Right cardiac atrium (tissue), 5 donors: ENCODE measurements around the gene IDS. TPM values are rescaled to one million over a fixed set of nuclear protein-coding genes. Genes with fewer than 3 reads are reported as not detected.

Source experiments
- ATAC-seq, 2 donors: fragments of 200-7000 bp; cut with Tn5 transposase; one replicate each; pipeline versions ENCODE4 v1.8.0 to v1.9.1; 2020; ENCODE audit warnings: moderate library complexity in 2 of 2, mild to moderate bottlenecking in 1 of 2
- DNase-seq, 3 donors: peaks; one replicate each; pipeline ENCODE4 v3.0.0-alpha.2; 2020
- H3K27ac ChIP-seq: one replicate; pipeline ENCODE4 v1.5.1; 2013; ENCODE audit warnings: mild to moderate bottlenecking, low read length, control low read depth, moderate library complexity
- H3K27me3 ChIP-seq: one replicate; pipeline ENCODE4 v1.6.1; 2013; ENCODE audit not compliant: control insufficient read depth, insufficient read depth
- H3K4me1 ChIP-seq: one replicate; pipeline ENCODE4 v1.6.1; 2013; ENCODE audit warnings: low read length; ENCODE audit not compliant: control insufficient read depth, insufficient read depth
- H3K4me3 ChIP-seq: one replicate; pipeline ENCODE4 v1.5.1; 2013; ENCODE audit warnings: low read length, control low read depth
- H3K9me3 ChIP-seq: one replicate; pipeline ENCODE4 v1.6.1; 2013; ENCODE audit warnings: low read length; ENCODE audit not compliant: control insufficient read depth
- WGBS: extraction: QIAGEN DNeasy Blood & Tissue Kit; methylation state at CpG from one replicate; pipeline ENCODE4 v1.1.7; 2013; 5-methylcytosine and 5-hydroxymethylcytosine counted together
- intact Hi-C, 4 donors: fragments of 100-400 bp; cut with DNase I; formaldehyde crosslinking; loops; one replicate each; pipeline versions ENCODE4 v1.11.0 to v1.14.0; 2022 to 2023
- polyA plus RNA-seq: library from polyadenylated mRNA; stranded (reverse); fragments of 200-250 nt; gene quantifications from one replicate; pipeline ENCODE4 v1.2.3, GENCODE V29; 2013
- total RNA-seq, 4 donors: library from RNA; stranded (reverse); fragmentation: NEBNext Ultra II Directional; extraction: Animal tissue kit (Norgen Biotek cat#: 25700); gene quantifications; one replicate each; pipeline ENCODE4 v1.2.1, GENCODE V29; 2021
- donor health status: healthy with polysubstance abuse.
- donor health status: DM: no; HTN: yes; CAD: no.
- donor health status: DM: no; HTN: no; CAD: no.
- donor health status: DM: no; HTN: yes; CAD: no; lungs with severe emphysema.
- donor health status: DM: yes; HTN: yes; CAD: no.

The IDS gene
- total and polyA plus RNA-seq, 5 donors, result 43.8 to 107 (median 102) TPM

- no peak for DNase-seq
- Histone ChIP-seq H3K27me3 (no peaks in the 10 kb centered on the region), H3K4me1 (no peaks in the 10 kb centered on the region), H3K4me3 (no peak overlapping the region), H3K9me3 (no peaks in the 10 kb centered on the region), H3K27ac (no peak overlapping the region)
- whole genome bisulfite sequencing, result 94% methylated on average over 2 of the region's 2 CpGs
- no peak for ATAC-seq
- intact Hi-C loops, result no loop called here
Measured at GRCh38 chrX:149476513-149476912, 28.6 kb downstream of the IDS start.

GRCh38 chrX:149473966-149474365 lies 31.1 kb downstream of the IDS start:
- 25% methylated on average over 1 of the region's 1 CpG for WGBS
- H3K4me3 ChIP-seq, result no peak overlapping the region
- ATAC-seq (no peak), DNase-seq (no peak)
- H3K9me3 ChIP-seq, result no peaks in the 10 kb centered on the region
- intact Hi-C loops, result no loop called here
- no peak overlapping the region for H3K27ac ChIP-seq
- H3K27me3 ChIP-seq, result no peaks in the 10 kb centered on the region
- H3K4me1 ChIP-seq, result no peaks in the 10 kb centered on the region

- no peak overlapping the region for H3K27ac ChIP-seq
- no peaks in the 10 kb centered on the region for H3K4me1 ChIP-seq
- no peaks in the 10 kb centered on the region for H3K27me3 ChIP-seq
- intact Hi-C loops, result no loop called here
- 93% methylated on average over 1 of the region's 1 CpG for WGBS
- ATAC-seq (no peak), DNase-seq (no peak)
- no peak overlapping the region for H3K4me3 ChIP-seq
- H3K9me3 ChIP-seq, result no peaks in the 10 kb centered on the region
Measured at GRCh38 chrX:149473092-149473491, 32.0 kb downstream of the IDS start.

- ATAC-seq, result no peak
- intact Hi-C loops, result no loop called here
- Histone ChIP-seq H3K4me1 (no peaks in the 10 kb centered on the region), H3K4me3 (no peak overlapping the region), H3K27me3 (no peaks in the 10 kb centered on the region), H3K27ac (no peak overlapping the region), H3K9me3 (no peaks in the 10 kb centered on the region)
- DNase-seq, result no peak
Measured at GRCh38 chrX:149472625-149473024, 32.5 kb downstream of the IDS start.

- DNase-seq (no peak), ATAC-seq (no peak)
- Histone ChIP-seq H3K4me1 (no peaks in the 10 kb centered on the region), H3K9me3 (no peaks in the 10 kb centered on the region), H3K27ac (no peak overlapping the region), H3K4me3 (no peak overlapping the region), H3K27me3 (no peaks in the 10 kb centered on the region)
- WGBS, result 93% methylated on average over 8 of the region's 8 CpGs
- intact Hi-C loops, result no loop called here
Measured at GRCh38 chrX:149471397-149471796, 33.7 kb downstream of the IDS start.

- DNase-seq, result peak; percentile 83 to 93 (median 92)
- no peak overlapping the region for H3K27ac ChIP-seq
- no peak overlapping the region for H3K4me3 ChIP-seq
- peak; percentile 96 to 97 for ATAC-seq
- intact Hi-C loops, result no loop called here
- H3K27me3 ChIP-seq, result no peaks in the 10 kb centered on the region
- 6% methylated on average over 23 of the region's 23 CpGs for WGBS
- H3K9me3 ChIP-seq, result no peaks in the 10 kb centered on the region
- H3K4me1 ChIP-seq, result no peaks in the 10 kb centered on the region
Measured at GRCh38 chrX:149470955-149471354, 34.2 kb downstream of the IDS start.

GRCh38 chrX:149469406-149469805 lies 35.7 kb downstream of the IDS start:
- H3K27me3 ChIP-seq, result no peaks in the 10 kb centered on the region
- DNase-seq, result no peak
- H3K9me3 ChIP-seq, result no peaks in the 10 kb centered on the region
- no peak overlapping the region for H3K27ac ChIP-seq
- no peaks in the 10 kb centered on the region for H3K4me1 ChIP-seq
- H3K4me3 ChIP-seq, result no peak overlapping the region
- ATAC-seq, result no peak
- intact Hi-C loops, result no loop called here
- WGBS, result 93% methylated on average over 5 of the region's 5 CpGs

- intact Hi-C loops, result no loop called here
- no peak overlapping the region for H3K4me3 ChIP-seq
- ATAC-seq (no peak), DNase-seq (peak; percentile 28 to 62 (median 56))
- no peaks in the 10 kb centered on the region for H3K27me3 ChIP-seq
- no peak overlapping the region for H3K27ac ChIP-seq
- H3K9me3 ChIP-seq, result no peaks in the 10 kb centered on the region
- WGBS, result 40% methylated on average over 5 of the region's 5 CpGs
- H3K4me1 ChIP-seq, result no peaks in the 10 kb centered on the region
Measured at GRCh38 chrX:149467920-149468319, 37.2 kb downstream of the IDS start.

GRCh38 chrX:149467461-149467860 lies 37.6 kb downstream of the IDS start:
- H3K4me1 ChIP-seq, result no peaks in the 10 kb centered on the region
- intact Hi-C loops, result no loop called here
- WGBS, result 81% methylated on average over 3 of the region's 3 CpGs
- H3K4me3 ChIP-seq, result no peak overlapping the region
- H3K27ac ChIP-seq, result no peak overlapping the region
- no peaks in the 10 kb centered on the region for H3K9me3 ChIP-seq
- DNase-seq (no peak), ATAC-seq (no peak)
- H3K27me3 ChIP-seq, result no peaks in the 10 kb centered on the region

GRCh38 chrX:149462849-149463248 lies 42.3 kb downstream of the IDS start:
- no peak overlapping the region for H3K4me3 ChIP-seq
- 35% methylated on average over 1 of the region's 1 CpG for WGBS
- DNase-seq, result no peak
- H3K27me3 ChIP-seq, result no peaks in the 10 kb centered on the region
- H3K9me3 ChIP-seq, result no peaks in the 10 kb centered on the region
- H3K4me1 ChIP-seq, result no peaks in the 10 kb centered on the region
- H3K27ac ChIP-seq, result no peak overlapping the region
- ATAC-seq, result peak in 1 of 2 donors; percentile 36
- intact Hi-C loops, result no loop called here

- 87% methylated on average over 3 of the region's 3 CpGs for whole genome bisulfite sequencing
- no peak for DNase-seq
- no peak for ATAC-seq
- Histone ChIP-seq H3K4me3 (no peak overlapping the region), H3K27me3 (no peaks in the 10 kb centered on the region), H3K4me1 (no peaks in the 10 kb centered on the region), H3K9me3 (no peaks in the 10 kb centered on the region), H3K27ac (no peak overlapping the region)
- intact Hi-C loops, result no loop called here
Measured at GRCh38 chrX:149461746-149462145, 43.4 kb downstream of the IDS start.

GRCh38 chrX:149458586-149458985 lies 46.5 kb downstream of the IDS start:
- Histone ChIP-seq H3K27ac (no peak overlapping the region), H3K27me3 (no peaks in the 10 kb centered on the region), H3K9me3 (no peaks in the 10 kb centered on the region), H3K4me3 (no peak overlapping the region), H3K4me1 (no peaks in the 10 kb centered on the region)
- DNase-seq, result no peak
- intact Hi-C loops, result no loop called here
- no peak for ATAC-seq
